Upper lobe of right lung (tissue), 1 donor: ENCODE data around the gene POU2F3. TPM values are rescaled to one million over a fixed set of nuclear protein-coding genes. Genes with fewer than 3 reads are reported as not detected.
A peak's percentile ranks its signal among the peaks of the same experiment; 100 is the strongest.

ENCODE experiments used
- ATAC-seq: fragments of 200-7000 bp; cut with Tn5 transposase; one replicate; pipeline ENCODE4 v1.9.1; 2020; ENCODE audit warnings: mild to moderate bottlenecking, moderate library complexity
- DNase-seq: peaks from one replicate; pipeline ENCODE4 v3.0.0-alpha.2; 2020
- H3K27ac ChIP-seq: fragments of 200-600 bp; one replicate; pipeline ENCODE4 v1.8.0; 2022
- H3K27me3 ChIP-seq: fragments of 200-600 bp; one replicate; pipeline ENCODE4 v1.8.0; 2022; ENCODE audit warnings: mild to moderate bottlenecking
- H3K36me3 ChIP-seq: fragments of 200-600 bp; one replicate; pipeline ENCODE4 v1.8.0; 2022
- H3K4me1 ChIP-seq: fragments of 200-600 bp; one replicate; pipeline ENCODE4 v1.8.0; 2022
- H3K4me3 ChIP-seq: fragments of 200-600 bp; one replicate; pipeline ENCODE4 v1.8.0; 2022; ENCODE audit warnings: mild to moderate bottlenecking
- H3K9me3 ChIP-seq: fragments of 200-600 bp; one replicate; pipeline ENCODE4 v1.8.0; 2022
- CTCF ChIP-seq: fragments of 200-600 bp; IDR thresholded peaks from one replicate; pipeline ENCODE4 v1.8.0; 2022; ENCODE audit warnings: antibody characterized with exemption
- intact Hi-C: fragments of 100-400 bp; cut with DNase I; formaldehyde crosslinking; loops from one replicate; pipeline ENCODE4 v1.11.0; 2022
- total RNA-seq: library from RNA; stranded (reverse); fragmentation: NEBNext Ultra II Directional; extraction: Animal tissue kit (Norgen Biotek cat#: 25700); gene quantifications from one replicate; pipeline ENCODE4 v1.2.1, GENCODE V29; 2021
- donor health status: DM: no; HTN: yes; CAD: no; lungs with severe emphysema.

POU2F3 gene
- total RNA-seq, 1 donor from 2014 or later, result 3.0 TPM

- DNase-seq (no peak), ATAC-seq (no peak)
- Histone ChIP-seq H3K4me3 (no peak overlapping the region), H3K36me3 (no peaks in the 10 kb centered on the region), H3K27ac (no peak overlapping the region), H3K9me3 (no peaks in the 10 kb centered on the region), H3K27me3 (no peaks in the 10 kb centered on the region), H3K4me1 (peaks cover 18% of the 10 kb centered on the region)
- TF ChIP-seq CTCF, result no peak
- intact Hi-C loops, result no loop called here
Measured at GRCh38 chr11:120223793-120224192, 16.1 kb upstream of the POU2F3 start.

GRCh38 chr11:120224361-120224760 lies 15.6 kb upstream of the POU2F3 start:
- peaks cover 18% of the 10 kb centered on the region for H3K4me1 ChIP-seq
- no peak overlapping the region for H3K27ac ChIP-seq
- intact Hi-C loops, result no loop called here
- H3K4me3 ChIP-seq, result no peak overlapping the region
- DNase-seq (no peak), ATAC-seq (no peak)
- H3K36me3 ChIP-seq, result no peaks in the 10 kb centered on the region
- H3K9me3 ChIP-seq, result no peaks in the 10 kb centered on the region
- TF ChIP-seq CTCF, result no peak
- no peaks in the 10 kb centered on the region for H3K27me3 ChIP-seq

GRCh38 chr11:120224972-120225909 lies 14.7 kb upstream of the POU2F3 start:
- no peak overlapping the region for H3K27ac ChIP-seq
- H3K4me1 ChIP-seq, result peaks cover 18% of the 10 kb centered on the region
- H3K36me3 ChIP-seq, result no peaks in the 10 kb centered on the region
- DNase-seq (no peak), ATAC-seq (peak; percentile 68)
- no peak overlapping the region for H3K4me3 ChIP-seq
- intact Hi-C loops, result no loop called here
- no peak for TF ChIP-seq CTCF
- H3K9me3 ChIP-seq, result no peaks in the 10 kb centered on the region
- H3K27me3 ChIP-seq, result no peaks in the 10 kb centered on the region

- ATAC-seq, result no peak
- no peak for DNase-seq
- H3K27me3 ChIP-seq, result no peaks in the 10 kb centered on the region
Measured at GRCh38 chr11:120226242-120226641, 13.7 kb upstream of the POU2F3 start.

GRCh38 chr11:120226714-120227113 lies 13.2 kb upstream of the POU2F3 start:
- no peak for TF ChIP-seq CTCF
- intact Hi-C loops, result no loop called here
- H3K27me3 ChIP-seq, result no peaks in the 10 kb centered on the region
- H3K4me3 ChIP-seq, result no peak overlapping the region
- H3K4me1 ChIP-seq, result peaks cover 18% of the 10 kb centered on the region
- ATAC-seq (no peak), DNase-seq (no peak)
- H3K27ac ChIP-seq, result no peak overlapping the region
- no peaks in the 10 kb centered on the region for H3K9me3 ChIP-seq
- no peaks in the 10 kb centered on the region for H3K36me3 ChIP-seq

More at GRCh38 chr11:120226242-120226641, 13.7 kb upstream of the POU2F3 start:
- Histone ChIP-seq H3K9me3 (no peaks in the 10 kb centered on the region), H3K4me1 (peaks cover 18% of the 10 kb centered on the region), H3K27ac (no peak overlapping the region), H3K36me3 (no peaks in the 10 kb centered on the region), H3K4me3 (no peak overlapping the region)
- no peak for TF ChIP-seq CTCF
- intact Hi-C loops, result no loop called here
